Measurements from ENCODE around the gene CDYL. TPM values are rescaled to one million over a fixed set of nuclear protein-coding genes. Genes with fewer than 3 reads are reported as not detected.

The CDYL gene
- total and polyA plus RNA-seq, 8 donors: 26.9 to 32.3 (median 29.1) TPM

DNA sequence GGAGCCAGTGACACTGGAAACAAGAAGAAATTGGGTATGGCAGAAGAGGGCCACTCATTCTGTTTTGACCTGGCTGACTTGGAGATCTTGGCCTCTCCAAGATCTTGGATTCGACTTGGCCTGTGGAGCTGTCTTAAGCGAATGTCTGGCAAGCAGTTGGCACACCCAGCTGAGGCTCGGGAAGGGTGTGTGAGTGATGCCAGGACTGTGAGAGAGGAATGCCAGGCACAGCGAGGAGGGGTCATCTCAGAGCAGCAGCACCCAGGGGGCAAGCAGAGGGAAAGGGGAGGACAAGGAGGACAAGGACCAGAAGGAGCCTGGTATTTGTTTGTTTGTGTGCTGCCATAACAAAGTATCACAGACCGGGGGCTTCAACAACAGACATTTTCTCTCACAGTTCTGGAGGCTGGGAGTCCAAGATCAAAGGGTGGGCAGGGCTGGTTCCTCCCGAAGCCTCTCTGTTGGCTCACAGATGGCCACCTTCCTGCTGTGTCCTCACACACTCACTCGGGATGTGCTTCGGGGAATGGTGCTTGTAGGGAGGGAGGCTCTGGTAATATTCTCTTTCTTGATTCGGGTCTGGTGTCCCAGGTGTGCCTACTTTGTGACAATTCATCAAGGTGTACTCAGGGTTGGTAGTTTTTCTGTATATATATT, 194.7 kb downstream of the CDYL start:
- TF ChIP-seq CTCF (IDR thresholded peaks at IDR 0.05): no peak
- Histone ChIP-seq H3K9me3 (no peaks in the 10 kb centered on the region), H3K4me3 (no peak overlapping the region), H3K36me3 (no peaks in the 10 kb centered on the region), H3K27me3 (peaks cover 0 to 3% of the 10 kb centered on the region in 2 donors), H3K27ac (no peak overlapping the region), H3K4me1 (no peaks in the 10 kb centered on the region)
- ATAC-seq (no peak), DNase-seq (no peak)
- intact Hi-C loops (cut with DNase I): no loop called here

DNA sequence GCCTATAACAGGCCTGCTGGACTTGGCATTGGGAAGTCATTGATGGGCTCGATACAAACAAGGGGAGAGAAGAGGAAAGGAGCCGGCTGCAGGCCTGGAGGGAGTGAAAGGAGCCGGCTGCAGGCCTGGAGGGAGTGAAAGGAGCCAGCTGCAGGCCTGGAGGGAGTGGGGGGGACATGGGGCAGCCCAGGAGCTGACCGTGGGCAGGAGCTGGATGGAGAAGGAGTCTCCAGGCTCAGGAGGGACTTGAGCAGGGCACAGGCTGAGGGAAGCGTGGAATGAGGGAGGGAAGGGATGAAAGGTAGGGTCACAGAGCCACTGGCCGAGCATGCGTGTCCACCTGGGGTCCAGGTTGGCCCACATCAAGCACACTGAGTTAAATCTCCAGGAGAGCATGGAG, 195.6 kb downstream of the CDYL start:
- TF ChIP-seq CTCF (IDR thresholded peaks at IDR 0.05): no peak
- Histone ChIP-seq H3K4me3 (no peak overlapping the region), H3K4me1 (no peaks in the 10 kb centered on the region), H3K36me3 (no peaks in the 10 kb centered on the region), H3K27ac (no peak overlapping the region), H3K27me3 (peaks cover 0 to 3% of the 10 kb centered on the region in 2 donors), H3K9me3 (no peaks in the 10 kb centered on the region)
- no peak for ATAC-seq
- intact Hi-C loops (cut with DNase I): no loop called here
- no peak for DNase-seq

GRCh38 chr6:4972438-4972837, 196.2 kb downstream of the CDYL start:
- no peak for ATAC-seq
- Histone ChIP-seq H3K4me3 (no peak overlapping the region), H3K27me3 (peaks cover 0 to 3% of the 10 kb centered on the region in 2 donors), H3K36me3 (no peaks in the 10 kb centered on the region), H3K27ac (no peak overlapping the region), H3K9me3 (no peaks in the 10 kb centered on the region), H3K4me1 (no peaks in the 10 kb centered on the region)
- intact Hi-C loops (cut with DNase I): no loop called here
- no peak for DNase-seq
- no peak for TF ChIP-seq CTCF (IDR thresholded peaks at IDR 0.05)

- no peak overlapping the region for H3K4me3 ChIP-seq
- no peak for TF ChIP-seq CTCF (IDR thresholded peaks at IDR 0.05)
- DNase-seq (no peak), ATAC-seq (no peak)
- intact Hi-C loops (cut with DNase I): no loop called here
- no peaks in the 10 kb centered on the region for H3K4me1 ChIP-seq
- no peak overlapping the region for H3K27ac ChIP-seq
- no peaks in the 10 kb centered on the region for H3K36me3 ChIP-seq
- peaks cover 0 to 5% of the 10 kb centered on the region in 2 donors for H3K9me3 ChIP-seq
- H3K27me3 ChIP-seq: peaks cover 0 to 3% of the 10 kb centered on the region in 2 donors
Observed at GRCh38 chr6:4973415-4973814, 197.2 kb downstream of the CDYL start.

- peak in 2 of 4 donors; percentile 56 to 77 for DNase-seq
- H3K27ac ChIP-seq: no peak overlapping the region
Observed at GRCh38 chr6:4973982-4974745, 198.0 kb downstream of the CDYL start.

More at GRCh38 chr6:4973982-4974745, 198.0 kb downstream of the CDYL start:
- Histone ChIP-seq H3K36me3 (no peaks in the 10 kb centered on the region), H3K4me3 (no peak overlapping the region), H3K9me3 (peaks cover 0 to 12% of the 10 kb centered on the region in 2 donors), H3K27me3 (peaks cover 0 to 3% of the 10 kb centered on the region in 2 donors), H3K4me1 (no peaks in the 10 kb centered on the region)
- TF ChIP-seq CTCF (IDR thresholded peaks at IDR 0.05): no peak
- ATAC-seq: peak; percentile 75
- intact Hi-C loops (cut with DNase I): no loop called here

Measured in left lung (tissue), 10 donors.